Measurements from ENCODE around the gene OPCML.

GRCh38 chr11:133560472-133560855 lies 28.2 kb upstream of the OPCML start:
- TF ChIP-seq CTCF (conservative IDR thresholded peaks at IDR 0.05; ENCODE audit: low read depth in 2 of 2) (no peak), ETS1 (IDR thresholded peaks at IDR 0.05) (no peak), EZH2 (IDR thresholded peaks at IDR 0.05; ENCODE audit: low read depth, unreplicated experiment) (no peak), REST (IDR thresholded peaks at IDR 0.05; ENCODE audit: unreplicated experiment) (no peak), POLR2AphosphoS5 (IDR thresholded peaks at IDR 0.05; ENCODE audit: low read depth) (no peak), CREB1 (CRISPR knock-in tag; IDR thresholded peaks at IDR 0.05; ENCODE audit: low read depth) (no peak), STAT1 (IDR thresholded peaks at IDR 0.05; ENCODE audit: unreplicated experiment) (no peak), ZNF331 (CRISPR knock-in tag; IDR thresholded peaks at IDR 0.05; ENCODE audit: low read depth) (no peak), EZH2phosphoT487 (IDR thresholded peaks at IDR 0.05; ENCODE audit: unreplicated experiment) (no peak), ZNF462 (CRISPR knock-in tag; IDR thresholded peaks at IDR 0.05) (no peak), JUNB (IDR thresholded peaks at IDR 0.05; ENCODE audit: unreplicated experiment) (no peak), ZNF114 (CRISPR knock-in tag; IDR thresholded peaks at IDR 0.05) (no peak), NANOG (IDR thresholded peaks at IDR 0.05; ENCODE audit: borderline replicate concordance) (no peak)

All from GM23338 (cell line).